Panc1 (cell line): ENCODE measurements around the gene FN1.

ENCODE experiments used
- POLR2AphosphoS5 ChIP-seq: IDR thresholded peaks from 2 replicates; pipeline ENCODE4 v1.6.1; 2012; ENCODE audit warnings: mild to moderate bottlenecking, low read depth, low read length, moderate library complexity
- REST ChIP-seq, 2 experiments: IDR thresholded peaks; 2 replicates each; pipeline ENCODE4 v1.6.1; 2011 to 2012; ENCODE audit warnings: low read depth in 2 of 2, control low read depth in 1 of 2, low read length in 1 of 2, mild to moderate bottlenecking in 1 of 2, moderate library complexity in 1 of 2; ENCODE audit not compliant: insufficient read depth in 1 of 2
- SIN3A ChIP-seq: IDR thresholded peaks from 2 replicates; pipeline ENCODE4 v1.6.1; 2012; ENCODE audit warnings: low read depth, mild to moderate bottlenecking, low read length, moderate library complexity, borderline replicate concordance; ENCODE audit not compliant: insufficient read depth
- TCF7L2 ChIP-seq: IDR thresholded peaks from 2 replicates; pipeline ENCODE4 v1.6.1; 2011; ENCODE audit warnings: mild to moderate bottlenecking, low read depth, low read length, inconsistent platforms
- TF ChIP-seq, protein P1 (sequence below): fragments of 450-650 bp; IDR thresholded peaks from 2 replicates; pipeline ENCODE4 v1.5.1; 2017; ENCODE audit warnings: mild to moderate bottlenecking

DNA sequence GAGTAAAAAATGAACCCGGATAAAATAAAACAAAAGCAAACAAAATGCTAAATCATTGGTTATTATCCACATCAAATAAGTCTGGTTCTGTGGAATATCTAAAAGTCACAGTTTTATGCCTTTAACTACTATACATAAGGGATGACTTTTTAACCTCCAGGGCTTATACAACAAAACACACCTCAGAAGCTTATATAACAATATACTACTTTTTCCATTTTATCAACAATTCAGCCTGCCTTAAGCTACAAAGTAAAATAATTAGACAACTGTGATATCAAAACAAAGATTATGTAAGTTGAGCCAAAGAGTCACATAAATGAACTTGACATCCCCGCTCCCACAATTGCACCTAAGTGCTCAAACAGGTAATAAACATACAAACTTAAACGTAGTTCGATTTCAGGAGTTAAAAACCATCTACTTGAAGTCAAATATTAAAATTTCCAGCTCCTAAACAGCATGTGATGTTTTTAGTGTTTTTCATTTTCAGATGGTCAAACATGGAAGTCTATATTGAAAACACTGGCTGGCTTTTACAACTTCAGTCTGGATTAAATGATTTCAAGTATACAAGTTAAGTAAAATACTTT, 69.3 kb downstream of the FN1 start:
- TF ChIP-seq POLR2AphosphoS5 = no peak
- no peak for TF ChIP-seq TCF7L2
- TF ChIP-seq, protein P1, sequence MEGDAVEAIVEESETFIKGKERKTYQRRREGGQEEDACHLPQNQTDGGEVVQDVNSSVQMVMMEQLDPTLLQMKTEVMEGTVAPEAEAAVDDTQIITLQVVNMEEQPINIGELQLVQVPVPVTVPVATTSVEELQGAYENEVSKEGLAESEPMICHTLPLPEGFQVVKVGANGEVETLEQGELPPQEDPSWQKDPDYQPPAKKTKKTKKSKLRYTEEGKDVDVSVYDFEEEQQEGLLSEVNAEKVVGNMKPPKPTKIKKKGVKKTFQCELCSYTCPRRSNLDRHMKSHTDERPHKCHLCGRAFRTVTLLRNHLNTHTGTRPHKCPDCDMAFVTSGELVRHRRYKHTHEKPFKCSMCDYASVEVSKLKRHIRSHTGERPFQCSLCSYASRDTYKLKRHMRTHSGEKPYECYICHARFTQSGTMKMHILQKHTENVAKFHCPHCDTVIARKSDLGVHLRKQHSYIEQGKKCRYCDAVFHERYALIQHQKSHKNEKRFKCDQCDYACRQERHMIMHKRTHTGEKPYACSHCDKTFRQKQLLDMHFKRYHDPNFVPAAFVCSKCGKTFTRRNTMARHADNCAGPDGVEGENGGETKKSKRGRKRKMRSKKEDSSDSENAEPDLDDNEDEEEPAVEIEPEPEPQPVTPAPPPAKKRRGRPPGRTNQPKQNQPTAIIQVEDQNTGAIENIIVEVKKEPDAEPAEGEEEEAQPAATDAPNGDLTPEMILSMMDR = no peak
- TF ChIP-seq SIN3A = no peak
- TF ChIP-seq REST (IDR thresholded peaks at IDR 0.05; ENCODE audit: insufficient read depth in 1 of 2, low read depth in 2 of 2, low read length in 1 of 2) = no peak
